Endothelial cell (in vitro differentiated cells): Measurements from ENCODE around the gene PRG2. TPM values are rescaled to one million over a fixed set of nuclear protein-coding genes. Genes with fewer than 3 reads are reported as not detected.

ENCODE experiments used
- DNase-seq: peaks from one replicate; pipeline ENCODE4 v3.0.0; 2021; ENCODE audit warnings: low spot score
- H3K27ac Mint-ChIP-seq: one replicate; pipeline ENCODE4 v1.8.0; 2021; ENCODE audit warnings: mixed read lengths, inconsistent platforms; ENCODE audit not compliant: unreplicated experiment
- H3K27me3 Mint-ChIP-seq: one replicate; pipeline ENCODE4 v1.8.0; 2021; ENCODE audit warnings: mild to moderate bottlenecking, moderate library complexity, mixed read lengths, inconsistent platforms; ENCODE audit not compliant: unreplicated experiment
- H3K36me3 Mint-ChIP-seq: one replicate; pipeline ENCODE4 v1.8.0; 2021; ENCODE audit warnings: mild to moderate bottlenecking, low read depth, mixed read lengths, inconsistent platforms; ENCODE audit not compliant: unreplicated experiment
- H3K4me1 Mint-ChIP-seq: one replicate; pipeline ENCODE4 v1.8.0; 2021; ENCODE audit warnings: mild to moderate bottlenecking, mixed read lengths, inconsistent platforms; ENCODE audit not compliant: unreplicated experiment
- H3K4me3 Mint-ChIP-seq: one replicate; pipeline ENCODE4 v1.8.0; 2021; ENCODE audit warnings: mild to moderate bottlenecking, mixed read lengths, inconsistent platforms; ENCODE audit not compliant: unreplicated experiment
- H3K9me3 Mint-ChIP-seq: one replicate; pipeline ENCODE4 v1.8.0; 2021; ENCODE audit warnings: mixed read lengths, inconsistent platforms; ENCODE audit not compliant: unreplicated experiment
- CTCF ChIP-seq: fragments of 200-600 bp; sonication (generic); IDR thresholded peaks from one replicate; pipeline ENCODE4 v1.5.0; 2021; ENCODE audit warnings: antibody characterized with exemption; ENCODE audit not compliant: unreplicated experiment
- total RNA-seq: library from RNA; stranded (reverse); fragmentation: NEBNext Ultra II Directional; extraction: Animal tissue kit (Norgen Biotek cat#: 25700); gene quantifications from one replicate; pipeline ENCODE4 v1.2.1, GENCODE V29; 2021; ENCODE audit not compliant: unreplicated experiment

The PRG2 gene
- total RNA-seq, 1 donor from 2014 or later: not detected

GRCh38 chr11:57345555-57346211 is 44.8 kb downstream of the PRG2 start:
- peak; percentile 70 for DNase-seq
- no peaks in the 10 kb centered on the region for H3K36me3 Mint-ChIP-seq
- peak; percentile 73 for TF ChIP-seq CTCF
- H3K4me1 Mint-ChIP-seq: no peaks in the 10 kb centered on the region
- H3K27ac Mint-ChIP-seq: no peak overlapping the region
- peaks cover 5% of the 10 kb centered on the region for H3K27me3 Mint-ChIP-seq
- no peaks in the 10 kb centered on the region for H3K9me3 Mint-ChIP-seq
- no peak overlapping the region for H3K4me3 Mint-ChIP-seq

GRCh38 chr11:57344826-57345225 is 45.6 kb downstream of the PRG2 start:
- Mint-ChIP-seq H3K4me3 (no peak overlapping the region), H3K27me3 (peaks cover 5% of the 10 kb centered on the region), H3K9me3 (no peaks in the 10 kb centered on the region), H3K4me1 (peaks cover 8% of the 10 kb centered on the region), H3K27ac (no peak overlapping the region), H3K36me3 (no peaks in the 10 kb centered on the region)
- DNase-seq: no peak
- no peak for TF ChIP-seq CTCF

GRCh38 chr11:57343825-57344224 is 46.6 kb downstream of the PRG2 start:
- Mint-ChIP-seq H3K9me3 (no peaks in the 10 kb centered on the region), H3K27ac (no peak overlapping the region), H3K4me3 (no peak overlapping the region), H3K4me1 (peaks cover 18% of the 10 kb centered on the region), H3K36me3 (no peaks in the 10 kb centered on the region), H3K27me3 (peaks cover 9% of the 10 kb centered on the region)
- TF ChIP-seq CTCF: no peak
- DNase-seq: no peak

DNA sequence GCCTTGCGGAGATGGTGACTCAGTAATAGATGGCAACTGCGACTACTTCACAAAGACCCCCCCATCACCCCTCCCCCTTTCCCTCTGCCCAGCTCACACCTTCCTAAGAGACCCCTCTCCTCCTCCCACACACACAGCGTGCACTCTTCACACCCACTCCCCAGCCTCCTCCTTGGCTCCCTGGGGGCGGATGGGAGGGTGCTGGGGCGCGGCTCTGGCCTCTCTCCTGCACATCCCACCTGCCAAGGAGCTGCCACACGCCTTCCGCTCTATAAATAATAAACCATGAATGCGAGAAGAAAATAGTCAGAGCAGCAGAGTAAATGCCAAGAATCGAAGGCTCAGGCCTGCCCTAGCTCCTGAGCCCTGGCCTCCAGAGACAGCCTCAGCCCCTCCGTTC is 47.7 kb downstream of the PRG2 start:
- no peak for TF ChIP-seq CTCF
- Mint-ChIP-seq H3K36me3 (no peaks in the 10 kb centered on the region), H3K4me3 (no peak overlapping the region), H3K4me1 (peaks cover 22% of the 10 kb centered on the region), H3K27me3 (peaks cover 7% of the 10 kb centered on the region), H3K9me3 (no peaks in the 10 kb centered on the region), H3K27ac (no peak overlapping the region)
- DNase-seq: no peak

DNA sequence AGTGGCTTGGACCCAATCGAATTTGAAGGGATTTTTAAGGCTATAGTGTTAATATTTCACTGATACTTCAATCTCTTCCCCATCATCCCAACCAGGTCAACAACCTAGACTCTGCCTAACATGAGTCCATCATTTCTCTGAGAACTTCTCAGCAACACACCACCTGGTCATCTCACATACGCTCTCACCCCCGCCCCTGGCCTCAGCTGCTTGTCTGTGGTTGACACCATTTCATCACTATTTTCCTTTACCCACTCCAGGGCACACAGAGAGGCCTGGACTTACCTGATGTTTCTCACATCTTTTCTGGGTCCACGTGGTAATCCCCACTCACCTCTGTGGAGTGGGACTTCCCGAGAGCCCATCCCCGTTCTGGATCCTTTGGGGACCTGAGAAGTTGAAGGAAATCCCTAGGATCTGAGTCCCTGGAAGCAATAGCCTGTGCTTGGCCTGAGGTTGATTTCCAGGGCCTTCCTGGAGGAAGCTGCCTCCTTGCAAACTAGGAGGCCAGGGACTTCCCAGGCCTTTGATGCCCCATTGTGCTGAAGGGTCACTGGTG is 49.1 kb downstream of the PRG2 start:
- peaks cover 25% of the 10 kb centered on the region for H3K4me1 Mint-ChIP-seq

More for the DNA sequence above, 49.1 kb downstream of the PRG2 start:
- Mint-ChIP-seq H3K4me3 (no peak overlapping the region), H3K27ac (no peak overlapping the region), H3K36me3 (no peaks in the 10 kb centered on the region), H3K9me3 (no peaks in the 10 kb centered on the region), H3K27me3 (peaks cover 8% of the 10 kb centered on the region)
- no peak for TF ChIP-seq CTCF
- DNase-seq: no peak
